HUES64 (cell line): ENCODE results near the gene PLPPR1.
"Not testable (repeated sequence)": the region's sequence is repeated elsewhere in the genome, so short reads cannot be mapped to it uniquely, and the experiment has no call there.

Source experiments
- H3K27ac ChIP-seq: 2 replicates; pipeline ENCODE4 v1.7.0; 2013; ENCODE audit warnings: low read depth, low read length, inconsistent platforms
- H3K27me3 ChIP-seq: 2 replicates; pipeline ENCODE4 v1.6.1; 2013; ENCODE audit warnings: mild to moderate bottlenecking, low read length; ENCODE audit not compliant: insufficient read depth
- H3K36me3 ChIP-seq: 2 replicates; pipeline ENCODE4 v1.6.1; 2013; ENCODE audit warnings: mild to moderate bottlenecking, low read length; ENCODE audit not compliant: insufficient read depth
- H3K4me1 ChIP-seq: 2 replicates; pipeline ENCODE4 v1.6.1; 2013; ENCODE audit warnings: mild to moderate bottlenecking, low read length, moderate library complexity; ENCODE audit not compliant: insufficient read depth
- H3K4me3 ChIP-seq: 2 replicates; pipeline ENCODE4 v1.5.1; 2013; ENCODE audit warnings: mild to moderate bottlenecking, low read length, moderate library complexity
- H3K9ac ChIP-seq: 2 replicates; pipeline ENCODE4 v1.6.1; 2013; ENCODE audit warnings: mild to moderate bottlenecking, low read depth, low read length
- H3K9me3 ChIP-seq: 2 replicates; pipeline ENCODE4 v1.6.1; 2013; ENCODE audit warnings: low read depth, low read length; ENCODE audit not compliant: insufficient read depth
- WGBS: fragments of 150-250, 120-280 bp; methylation state at CpG from one replicate; pipeline ENCODE4 v1.1.7; 2013; ENCODE audit warnings: missing lambda C conversion rate; 5-methylcytosine and 5-hydroxymethylcytosine counted together

Gene PLPPR1

GRCh38 chr9:101326035-101326434 lies 297.5 kb downstream of the PLPPR1 start:
- Histone ChIP-seq H3K4me3 (no peak overlapping the region), H3K27me3 (no peaks in the 10 kb centered on the region), H3K4me1 (peaks cover 12% of the 10 kb centered on the region), H3K9ac (no peak overlapping the region), H3K9me3 (peaks cover 7% of the 10 kb centered on the region), H3K36me3 (no peaks in the 10 kb centered on the region), H3K27ac (no peak overlapping the region)
- 76% methylated on average over 1 of the region's 1 CpG for WGBS

GRCh38 chr9:101326501-101326900 lies 298.0 kb downstream of the PLPPR1 start:
- 96% methylated on average over 1 of the region's 1 CpG for WGBS
- no peak overlapping the region for H3K27ac ChIP-seq
- H3K9ac ChIP-seq: no peak overlapping the region

GRCh38 chr9:101327422-101327909 lies 298.9 kb downstream of the PLPPR1 start:
- not testable (repeated sequence) for H3K27ac ChIP-seq, H3K27me3 ChIP-seq, H3K4me3 ChIP-seq, H3K36me3 ChIP-seq, H3K9ac ChIP-seq, H3K9me3 ChIP-seq
- WGBS: 94% methylated on average over 3 of the region's 3 CpGs
- peaks cover 12% of the 10 kb centered on the region for H3K4me1 ChIP-seq

More at GRCh38 chr9:101326501-101326900, 298.0 kb downstream of the PLPPR1 start:
- peaks cover 7% of the 10 kb centered on the region for H3K9me3 ChIP-seq
- no peak overlapping the region for H3K4me3 ChIP-seq
- H3K4me1 ChIP-seq: peaks cover 12% of the 10 kb centered on the region
- no peaks in the 10 kb centered on the region for H3K27me3 ChIP-seq
- H3K36me3 ChIP-seq: no peaks in the 10 kb centered on the region

GRCh38 chr9:101332362-101332761 lies 303.8 kb downstream of the PLPPR1 start:
- Histone ChIP-seq H3K36me3 (no peaks in the 10 kb centered on the region), H3K9me3 (peaks cover 2% of the 10 kb centered on the region)
- no CpG with 5 or more reads among the region's 1 CpG for WGBS

GRCh38 chr9:101333490-101333889 lies 305.0 kb downstream of the PLPPR1 start:
- no peak overlapping the region for H3K27ac ChIP-seq
- no peak overlapping the region for H3K9ac ChIP-seq
- H3K4me1 ChIP-seq: no peaks in the 10 kb centered on the region
- H3K36me3 ChIP-seq: no peaks in the 10 kb centered on the region
- no peak overlapping the region for H3K4me3 ChIP-seq
- H3K27me3 ChIP-seq: no peaks in the 10 kb centered on the region
- no peaks in the 10 kb centered on the region; the same call in 1 of the 2 replicates for H3K9me3 ChIP-seq
- WGBS: 92% methylated on average over 4 of the region's 4 CpGs

More at GRCh38 chr9:101332362-101332761, 303.8 kb downstream of the PLPPR1 start:
- no peaks in the 10 kb centered on the region for H3K27me3 ChIP-seq
- H3K9ac ChIP-seq: no peak overlapping the region
- H3K27ac ChIP-seq: no peak overlapping the region
- no peak overlapping the region for H3K4me3 ChIP-seq
- H3K4me1 ChIP-seq: no peaks in the 10 kb centered on the region

GRCh38 chr9:101333926-101334702 lies 305.6 kb downstream of the PLPPR1 start:
- Histone ChIP-seq H3K9me3 (no peaks in the 10 kb centered on the region), H3K27me3 (no peaks in the 10 kb centered on the region), H3K36me3 (no peaks in the 10 kb centered on the region), H3K9ac (no peak overlapping the region), H3K27ac (no peak overlapping the region), H3K4me3 (no peak overlapping the region), H3K4me1 (no peaks in the 10 kb centered on the region)
- 94% methylated on average over 25 of the region's 25 CpGs for WGBS

- no peaks in the 10 kb centered on the region for H3K27me3 ChIP-seq
- H3K4me3 ChIP-seq: no peak overlapping the region
- no peaks in the 10 kb centered on the region for H3K36me3 ChIP-seq
- no peaks in the 10 kb centered on the region for H3K9me3 ChIP-seq
- no peak overlapping the region for H3K9ac ChIP-seq
- no peak overlapping the region for H3K27ac ChIP-seq
- H3K4me1 ChIP-seq: no peaks in the 10 kb centered on the region
Measured at GRCh38 chr9:101336091-101336490, 307.6 kb downstream of the PLPPR1 start.

GRCh38 chr9:101337237-101337636 lies 308.7 kb downstream of the PLPPR1 start:
- H3K36me3 ChIP-seq: no peaks in the 10 kb centered on the region
- H3K27ac ChIP-seq: no peak overlapping the region
- no peak overlapping the region for H3K4me3 ChIP-seq
- no peak overlapping the region for H3K9ac ChIP-seq
- WGBS: 94% methylated on average over 2 of the region's 2 CpGs
- no peaks in the 10 kb centered on the region for H3K27me3 ChIP-seq
- no peaks in the 10 kb centered on the region for H3K9me3 ChIP-seq
- no peaks in the 10 kb centered on the region for H3K4me1 ChIP-seq

GRCh38 chr9:101341958-101342357 lies 313.4 kb downstream of the PLPPR1 start:
- Histone ChIP-seq H3K9ac (no peak overlapping the region), H3K4me3 (no peak overlapping the region), H3K27me3 (no peaks in the 10 kb centered on the region), H3K27ac (no peak overlapping the region), H3K36me3 (no peaks in the 10 kb centered on the region), H3K9me3 (no peaks in the 10 kb centered on the region), H3K4me1 (no peaks in the 10 kb centered on the region)

- no peak overlapping the region for H3K4me3 ChIP-seq
- H3K27me3 ChIP-seq: no peaks in the 10 kb centered on the region
- H3K9me3 ChIP-seq: no peaks in the 10 kb centered on the region
- no peaks in the 10 kb centered on the region for H3K36me3 ChIP-seq
- no peaks in the 10 kb centered on the region for H3K4me1 ChIP-seq
- WGBS: 90% methylated on average over 1 of the region's 1 CpG
- H3K27ac ChIP-seq: no peak overlapping the region
- no peak overlapping the region for H3K9ac ChIP-seq
Measured at GRCh38 chr9:101342595-101342994, 314.1 kb downstream of the PLPPR1 start.

GRCh38 chr9:101350285-101350684 lies 321.8 kb downstream of the PLPPR1 start:
- 75% methylated on average over 1 of the region's 1 CpG for WGBS
- Histone ChIP-seq H3K27me3 (no peaks in the 10 kb centered on the region), H3K27ac (no peak overlapping the region), H3K9ac (no peak overlapping the region), H3K4me3 (no peak overlapping the region), H3K4me1 (no peaks in the 10 kb centered on the region), H3K9me3 (no peaks in the 10 kb centered on the region), H3K36me3 (no peaks in the 10 kb centered on the region)
